Esophagus (tissue), 2 donors: ENCODE data around the gene SAV1. TPM values are rescaled to one million over a fixed set of nuclear protein-coding genes. Genes with fewer than 3 reads are reported as not detected.

ENCODE experiments used
- H3K27ac ChIP-seq, 2 donors: one replicate each; pipeline ENCODE4 v1.5.1; 2013; ENCODE audit warnings: low read depth in 2 of 2, mild to moderate bottlenecking in 2 of 2, inconsistent platforms in 1 of 2, low read length in 1 of 2, moderate library complexity in 1 of 2
- H3K27me3 ChIP-seq, 2 donors: one replicate each; pipeline ENCODE4 v1.6.1; 2013; ENCODE audit warnings: low read length in 2 of 2, control low read depth in 1 of 2, mild to moderate bottlenecking in 1 of 2; ENCODE audit not compliant: insufficient read depth in 2 of 2, control insufficient read depth in 1 of 2
- H3K36me3 ChIP-seq, 2 donors: one replicate each; pipeline ENCODE4 v1.6.1; 2013; ENCODE audit warnings: low read length in 1 of 2; ENCODE audit not compliant: control insufficient read depth in 2 of 2, insufficient read depth in 2 of 2
- H3K4me1 ChIP-seq, 2 donors: one replicate each; pipeline ENCODE4 v1.6.1; 2013; ENCODE audit warnings: low read length in 1 of 2; ENCODE audit not compliant: control insufficient read depth in 2 of 2, insufficient read depth in 2 of 2
- H3K4me3 ChIP-seq, 2 donors: one replicate each; pipeline ENCODE4 v1.5.1; 2013; ENCODE audit warnings: low read length in 2 of 2, mild to moderate bottlenecking in 2 of 2, low read depth in 1 of 2, moderate library complexity in 1 of 2
- H3K9me3 ChIP-seq, 2 donors: one replicate each; pipeline ENCODE4 v1.6.1; 2013; ENCODE audit warnings: mild to moderate bottlenecking in 2 of 2, low read depth in 1 of 2, low read length in 1 of 2, moderate library complexity in 1 of 2; ENCODE audit not compliant: control insufficient read depth in 2 of 2, insufficient read depth in 1 of 2
- WGBS, 2 donors: extraction: QIAGEN DNeasy Blood & Tissue Kit; methylation state at CpG; one replicate each; pipeline ENCODE4 v1.1.7; 2013; 5-methylcytosine and 5-hydroxymethylcytosine counted together
- polyA plus RNA-seq, 2 donors: library from polyadenylated mRNA; stranded (reverse); fragments of 200-250 nt; gene quantifications; one replicate each; pipeline ENCODE4 v1.2.3, GENCODE V29; 2013
- donor health status: healthy with polysubstance abuse.
- donor health status: Bipolar disorder and iron deficiency.

The SAV1 gene
- polyA plus RNA-seq, 2 donors: 8.6 to 10.0 TPM

- 97 to 100% methylated on average over 2 of the region's 2 CpGs for WGBS, 2 donors
- Histone ChIP-seq H3K27ac (no peak overlapping the region), H3K4me3 (no peak overlapping the region), H3K27me3 (no peaks in the 10 kb centered on the region), H3K36me3 (no peaks in the 10 kb centered on the region), H3K9me3 (no peaks in the 10 kb centered on the region), H3K4me1 (no peaks in the 10 kb centered on the region)
Observed at GRCh38 chr14:50615552-50615951, 52.6 kb downstream of the SAV1 start.

GRCh38 chr14:50615056-50615455 lies 53.0 kb downstream of the SAV1 start:
- WGBS, 2 donors: 49 to 59% methylated on average over 4 of the region's 4 CpGs
- no peaks in the 10 kb centered on the region for H3K9me3 ChIP-seq
- no peak overlapping the region for H3K27ac ChIP-seq
- no peaks in the 10 kb centered on the region for H3K27me3 ChIP-seq
- H3K36me3 ChIP-seq: no peaks in the 10 kb centered on the region
- no peak overlapping the region for H3K4me3 ChIP-seq
- H3K4me1 ChIP-seq: no peaks in the 10 kb centered on the region

GRCh38 chr14:50612806-50613205 lies 55.3 kb downstream of the SAV1 start:
- H3K4me1 ChIP-seq: no peaks in the 10 kb centered on the region
- H3K4me3 ChIP-seq: no peak overlapping the region
- H3K9me3 ChIP-seq: no peaks in the 10 kb centered on the region
- H3K36me3 ChIP-seq: no peaks in the 10 kb centered on the region
- H3K27me3 ChIP-seq: no peaks in the 10 kb centered on the region
- WGBS, 2 donors: 93 to 95% methylated on average over 3 of the region's 3 CpGs
- no peak overlapping the region for H3K27ac ChIP-seq

- Histone ChIP-seq H3K4me1 (no peaks in the 10 kb centered on the region), H3K27ac (no peak overlapping the region), H3K27me3 (no peaks in the 10 kb centered on the region), H3K4me3 (no peak overlapping the region), H3K9me3 (no peaks in the 10 kb centered on the region), H3K36me3 (no peaks in the 10 kb centered on the region)
- 89 to 91% methylated on average over 1 of the region's 1 CpG for WGBS, 2 donors
Observed at GRCh38 chr14:50610465-50610864, 57.6 kb downstream of the SAV1 start.

GRCh38 chr14:50608302-50608851 lies 59.7 kb downstream of the SAV1 start:
- WGBS, 2 donors: 75 to 77% methylated on average over 1 of the region's 1 CpG
- no peaks in the 10 kb centered on the region for H3K36me3 ChIP-seq
- H3K4me1 ChIP-seq: no peaks in the 10 kb centered on the region
- H3K9me3 ChIP-seq: no peaks in the 10 kb centered on the region
- H3K27ac ChIP-seq: no peak overlapping the region
- H3K27me3 ChIP-seq: no peaks in the 10 kb centered on the region
- no peak overlapping the region for H3K4me3 ChIP-seq

- Histone ChIP-seq H3K36me3 (no peaks in the 10 kb centered on the region), H3K9me3 (no peaks in the 10 kb centered on the region), H3K27ac (no peak overlapping the region), H3K27me3 (no peaks in the 10 kb centered on the region), H3K4me1 (no peaks in the 10 kb centered on the region), H3K4me3 (no peak overlapping the region)
- 88 to 93% methylated on average over 1 of the region's 1 CpG for WGBS, 2 donors
Observed at GRCh38 chr14:50607761-50608160, 60.3 kb downstream of the SAV1 start.

GRCh38 chr14:50607181-50607580 lies 60.9 kb downstream of the SAV1 start:
- 73 to 83% methylated on average over 3 of the region's 3 CpGs for WGBS, 2 donors
- Histone ChIP-seq H3K27ac (no peak overlapping the region), H3K36me3 (no peaks in the 10 kb centered on the region), H3K9me3 (no peaks in the 10 kb centered on the region), H3K4me1 (no peaks in the 10 kb centered on the region), H3K4me3 (no peak overlapping the region), H3K27me3 (no peaks in the 10 kb centered on the region)

GRCh38 chr14:50606468-50606867 lies 61.6 kb downstream of the SAV1 start:
- H3K27me3 ChIP-seq: no peaks in the 10 kb centered on the region
- no peak overlapping the region for H3K27ac ChIP-seq
- no peaks in the 10 kb centered on the region for H3K36me3 ChIP-seq
- H3K9me3 ChIP-seq: no peaks in the 10 kb centered on the region
- no peaks in the 10 kb centered on the region for H3K4me1 ChIP-seq
- WGBS, 2 donors: 82 to 87% methylated on average over 2 of the region's 2 CpGs
- no peak overlapping the region for H3K4me3 ChIP-seq

GRCh38 chr14:50605766-50606165 lies 62.3 kb downstream of the SAV1 start:
- Histone ChIP-seq H3K9me3 (no peaks in the 10 kb centered on the region), H3K4me3 (no peak overlapping the region), H3K27ac (no peak overlapping the region), H3K36me3 (no peaks in the 10 kb centered on the region), H3K27me3 (no peaks in the 10 kb centered on the region), H3K4me1 (peaks cover 0 to 2% of the 10 kb centered on the region in 2 donors)
- 0 to 13% methylated on average over 1 of the region's 1 CpG for WGBS, 2 donors

GRCh38 chr14:50603565-50603964 lies 64.5 kb downstream of the SAV1 start:
- Histone ChIP-seq H3K4me3 (no peak overlapping the region), H3K27ac (no peak overlapping the region), H3K27me3 (no peaks in the 10 kb centered on the region), H3K9me3 (no peaks in the 10 kb centered on the region), H3K4me1 (peaks cover 0 to 3% of the 10 kb centered on the region in 2 donors), H3K36me3 (no peaks in the 10 kb centered on the region)
- WGBS, 2 donors: 70 to 78% methylated on average over 2 of the region's 2 CpGs
